Uterus (tissue), 2 donors: ENCODE results near the gene CTBP1.

ENCODE experiments used
- CTCF ChIP-seq, 4 experiments: fragments of 200-600 bp in 2 of 4; fragments of 450-650 bp in 2 of 4; sonication (generic) in 2 of 4; IDR thresholded peaks; one replicate each; pipeline ENCODE4 v1.5.1; 2016 to 2019; ENCODE audit warnings: antibody characterized with exemption in 4 of 4, mild to moderate bottlenecking in 2 of 4, moderate library complexity in 1 of 4
- POLR2A ChIP-seq, 2 donors: fragments of 450-650 bp; IDR thresholded peaks; one replicate each; pipeline ENCODE4 v1.6.1; 2016; ENCODE audit warnings: antibody characterized with exemption in 2 of 2, mild to moderate bottlenecking in 1 of 2, moderate library complexity in 1 of 2

GRCh38 chr4:1258457-1258856 is 9.5 kb upstream of the CTBP1 start:
- TF ChIP-seq CTCF (IDR thresholded peaks at IDR 0.05) (no peak), POLR2A (IDR thresholded peaks at IDR 0.05) (no peak)
